Keratinocyte (primary cell): ENCODE results near the gene LRRC27.

Source experiments
- CTCF ChIP-seq, 3 experiments: IDR thresholded peaks in 1 of 3; conservative IDR thresholded peaks in 1 of 3; optimal IDR thresholded peaks in 1 of 3; 2 replicates in 2 of 3; 3 replicates in 1 of 3; pipeline versions ENCODE3 to v1.5.1; 2011; ENCODE audit warnings: low read length in 3 of 3, mild to moderate bottlenecking in 3 of 3, moderate library complexity in 2 of 3, control low read depth in 1 of 3, inconsistent platforms in 1 of 3; ENCODE audit not compliant: insufficient read depth in 2 of 3; ENCODE audit errors: extremely low read depth in 1 of 3
- EZH2 ChIP-seq: IDR thresholded peaks from one replicate; pipeline ENCODE4 v1.6.1; 2012; ENCODE audit warnings: inconsistent platforms, mild to moderate bottlenecking, low read length, moderate library complexity

- TF ChIP-seq CTCF (optimal IDR thresholded peaks at IDR 0.05 in 1 of 3, IDR thresholded peaks at IDR 0.05 in 1 of 3, conservative IDR thresholded peaks at IDR 0.05 in 1 of 3; ENCODE audit: extremely low read depth in 1 of 3, insufficient read depth in 2 of 3, low read length in 3 of 3) (no peak), EZH2 (no peak)
Measured at GRCh38 chr10:132391676-132392020, 59.7 kb downstream of the LRRC27 start.
